ENCODE data around the gene CCDC60. TPM values are rescaled to one million over a fixed set of nuclear protein-coding genes. Genes with fewer than 3 reads are reported as not detected.

The CCDC60 gene
- total and polyA plus RNA-seq, 10 of the 15 experiments (the other 5 are each of a cell fraction or from before 2014, with no cell fraction given) = 0.19 TPM; not detected in 9

- no peaks in the 10 kb centered on the region for H4K20me1 ChIP-seq (ENCODE audit: control insufficient read depth, insufficient read depth)
- no peaks in the 10 kb centered on the region for H3K79me2 ChIP-seq (ENCODE audit: control insufficient read depth, insufficient read depth, low read length)
- CTCF ChIA-PET = no interaction called here
- TF ChIP-seq CUX1 (IDR thresholded peaks at IDR 0.05; ENCODE audit: insufficient replicate concordance, low read depth, low read length) (no peak), MYB (IDR thresholded peaks at IDR 0.05; ENCODE audit: borderline replicate concordance, low read depth, low read length) (no peak), SMARCA5 (IDR thresholded peaks at IDR 0.05) (no peak), PKNOX1 (IDR thresholded peaks at IDR 0.05) (no peak), IRF4 (IDR thresholded peaks at IDR 0.05; ENCODE audit: low read depth, low read length) (no peak), CHD1 (IDR thresholded peaks at IDR 0.05; ENCODE audit: low read depth, low read length) (no peak), SREBF1 (IDR thresholded peaks at IDR 0.05; ENCODE audit: low read length) (no peak), NKRF (conservative IDR thresholded peaks at IDR 0.05) (no peak), SRF (IDR thresholded peaks at IDR 0.05; ENCODE audit: low read depth in 2 of 2, low read length in 2 of 2) (no peak), ZZZ3 (IDR thresholded peaks at IDR 0.05; ENCODE audit: control insufficient read depth, insufficient read length, low read depth) (no peak), BCL3 (IDR thresholded peaks at IDR 0.05; ENCODE audit: borderline replicate concordance, insufficient read depth, low read depth, low read length, poor library complexity, severe bottlenecking) (no peak), JUNB (IDR thresholded peaks at IDR 0.05) (no peak), RELA (IDR thresholded peaks at IDR 0.05; ENCODE audit: borderline replicate concordance, partially characterized antibody) (no peak), NBN (IDR thresholded peaks at IDR 0.05) (no peak), TCF3 (IDR thresholded peaks at IDR 0.05; ENCODE audit: borderline replicate concordance, insufficient read depth, low read depth, low read length) (no peak), ZBED1 (IDR thresholded peaks at IDR 0.05; ENCODE audit: borderline replicate concordance) (no peak)
- POLR2A ChIA-PET = no interaction called here
- H3K4me1 ChIP-seq (ENCODE audit: control insufficient read depth, insufficient read depth, low read length) = no peaks in the 10 kb centered on the region
- WGBS (ENCODE audit: insufficient coverage, insufficient replicate concordance, low lambda C conversion rate, missing lambda C conversion rate) = 38% methylated on average over 3 of the region's 3 CpGs
- no peak overlapping the region for H3K27ac ChIP-seq (ENCODE audit: control insufficient read depth, insufficient read depth)
- H3K4me2 ChIP-seq (ENCODE audit: control insufficient read depth, insufficient read depth) = no peak overlapping the region
- in situ Hi-C loops (cut with MboI) (no loop called here), intact Hi-C loops (cut with micrococcal nuclease; ENCODE audit: unreplicated experiment) (no loop called here)
- no TSS peak for BruUV-seq (replicated peaks)
- no peaks in the 10 kb centered on the region for H3K27me3 ChIP-seq (replicated peaks in 1 of 2; ENCODE audit: control insufficient read depth in 2 of 2, insufficient read depth in 2 of 2, low read length in 1 of 2)
- H2AFZ ChIP-seq (ENCODE audit: control insufficient read depth, low read depth, low read length) = no peak overlapping the region
- H3K4me3 ChIP-seq = no peak overlapping the region
- RAD21 ChIA-PET (ENCODE audit: unreplicated experiment) = no interaction called here
- H3K9me3 ChIP-seq (replicated peaks; ENCODE audit: control insufficient read depth, insufficient read depth, low read length) = no peaks in the 10 kb centered on the region
- SMC1A ChIA-PET (ENCODE audit: uncharacterized antibody, unreplicated experiment) = no interaction called here
- ATAC-seq (no peak), DNase-seq (ENCODE audit: low read depth, low spot score) (no peak), FAIRE-seq (no peak)
- no peak overlapping the region for H3K9ac ChIP-seq (ENCODE audit: control insufficient read depth, insufficient read depth, low read length)
- H3K36me3 ChIP-seq (ENCODE audit: control insufficient read depth in 2 of 2, insufficient read depth in 2 of 2, low read length in 1 of 2) = no peaks in the 10 kb centered on the region
Observed at GRCh38 chr12:119365451-119365850, 30.9 kb downstream of the CCDC60 start.

Measured in GM12878 (cell line).